Mammary epithelial cell (primary cell): ENCODE results near the gene NEDD4.

Experiments
- CTCF ChIP-seq, 2 donors: IDR thresholded peaks in 1 of 2; conservative IDR thresholded peaks in 1 of 2; 2 replicates each; pipeline ENCODE4 v1.5.1; 2011 to 2012; ENCODE audit warnings: inconsistent platforms in 2 of 2, low read length in 2 of 2, mild to moderate bottlenecking in 2 of 2, control low read depth in 1 of 2, low read depth in 1 of 2; ENCODE audit not compliant: insufficient read depth in 1 of 2; ENCODE audit errors: extremely low read depth in 1 of 2
- EZH2 ChIP-seq: IDR thresholded peaks from 2 replicates; pipeline ENCODE4 v1.6.1; 2012; ENCODE audit warnings: low read length, inconsistent platforms, borderline replicate concordance

- no peak for TF ChIP-seq CTCF (conservative IDR thresholded peaks at IDR 0.05 in 1 of 2, IDR thresholded peaks at IDR 0.05 in 1 of 2; ENCODE audit: extremely low read depth in 1 of 2, insufficient read depth in 1 of 2, low read depth in 1 of 2, low read length in 2 of 2)
- TF ChIP-seq EZH2: no peak
Measured at GRCh38 chr15:56014677-56015076, 21.3 kb upstream of the NEDD4 start.
